ENCODE measurements around the gene DAPK3. TPM values are rescaled to one million over a fixed set of nuclear protein-coding genes. Genes with fewer than 3 reads are reported as not detected.

DAPK3 gene
- total RNA-seq, 2 donors from 2014 or later = 89.9 to 106 TPM

DNA sequence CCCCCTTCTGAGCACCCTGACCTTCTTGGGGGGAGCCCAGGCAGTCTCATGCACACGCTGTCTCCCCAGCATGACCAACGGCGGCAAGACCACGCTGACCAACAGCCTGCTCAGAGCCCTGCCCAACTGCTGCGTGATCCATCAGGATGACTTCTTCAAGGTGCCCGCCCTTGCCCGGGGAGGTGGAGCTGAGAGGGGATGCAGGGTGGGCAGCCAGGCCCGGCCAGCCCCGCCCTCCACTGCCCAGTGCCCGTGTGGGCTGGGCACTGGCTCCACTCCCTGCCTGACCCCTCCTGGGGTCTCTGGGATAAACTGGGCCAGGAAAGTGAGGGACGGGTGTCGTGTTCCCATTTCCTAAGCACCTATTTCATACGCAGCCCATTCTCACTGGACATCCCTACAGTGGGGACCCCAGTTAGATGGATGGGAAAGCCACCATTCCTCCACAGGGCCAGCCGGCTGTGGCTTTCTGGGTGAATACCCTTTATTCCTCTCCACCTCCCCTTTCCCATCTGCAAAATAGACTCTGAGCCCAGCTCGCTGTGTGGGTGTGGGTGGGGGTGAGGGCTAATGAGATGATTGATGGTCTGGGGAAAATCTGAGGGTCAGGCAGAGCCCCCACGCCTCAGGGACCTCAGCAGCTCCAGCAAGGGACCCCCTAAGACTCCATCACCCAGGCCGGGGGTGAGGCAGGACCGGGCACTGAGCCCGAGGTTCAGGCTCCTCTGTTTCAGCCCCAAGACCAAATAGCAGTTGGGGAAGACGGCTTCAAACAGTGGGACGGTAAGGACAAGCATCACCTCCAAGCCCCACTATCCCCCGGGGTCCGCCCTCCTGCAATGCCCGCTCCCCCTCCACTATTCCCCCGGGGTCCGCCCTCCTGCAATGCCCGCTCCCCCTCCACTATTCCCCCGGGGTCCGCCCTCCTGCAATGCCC, 34.1 kb downstream of the DAPK3 start:
- Mint-ChIP-seq H3K27me3 (ENCODE audit: insufficient read depth) (no peaks in the 10 kb centered on the region), H3K9me3 (no peaks in the 10 kb centered on the region), H3K27ac (no peak overlapping the region), H3K4me3 (no peak overlapping the region), H3K4me1 (no peaks in the 10 kb centered on the region), H3K36me3 (ENCODE audit: low read depth) (peaks cover 7% of the 10 kb centered on the region)
- no peak for DNase-seq
- no peaks in the 10 kb centered on the region for H3K36me3 ChIP-seq (ENCODE audit: control insufficient read depth, insufficient read depth, low read length)
- no peak overlapping the region for H3K9ac ChIP-seq (ENCODE audit: extremely low read depth, low read length, poor library complexity, severe bottlenecking)
- WGBS, 2 experiments (ENCODE audit: insufficient coverage in 1 of 2, insufficient read length in 1 of 2) = 93 to 96% methylated on average over 14 to 20 of the region's 29 CpGs
- TF ChIP-seq, protein P1, sequence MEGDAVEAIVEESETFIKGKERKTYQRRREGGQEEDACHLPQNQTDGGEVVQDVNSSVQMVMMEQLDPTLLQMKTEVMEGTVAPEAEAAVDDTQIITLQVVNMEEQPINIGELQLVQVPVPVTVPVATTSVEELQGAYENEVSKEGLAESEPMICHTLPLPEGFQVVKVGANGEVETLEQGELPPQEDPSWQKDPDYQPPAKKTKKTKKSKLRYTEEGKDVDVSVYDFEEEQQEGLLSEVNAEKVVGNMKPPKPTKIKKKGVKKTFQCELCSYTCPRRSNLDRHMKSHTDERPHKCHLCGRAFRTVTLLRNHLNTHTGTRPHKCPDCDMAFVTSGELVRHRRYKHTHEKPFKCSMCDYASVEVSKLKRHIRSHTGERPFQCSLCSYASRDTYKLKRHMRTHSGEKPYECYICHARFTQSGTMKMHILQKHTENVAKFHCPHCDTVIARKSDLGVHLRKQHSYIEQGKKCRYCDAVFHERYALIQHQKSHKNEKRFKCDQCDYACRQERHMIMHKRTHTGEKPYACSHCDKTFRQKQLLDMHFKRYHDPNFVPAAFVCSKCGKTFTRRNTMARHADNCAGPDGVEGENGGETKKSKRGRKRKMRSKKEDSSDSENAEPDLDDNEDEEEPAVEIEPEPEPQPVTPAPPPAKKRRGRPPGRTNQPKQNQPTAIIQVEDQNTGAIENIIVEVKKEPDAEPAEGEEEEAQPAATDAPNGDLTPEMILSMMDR (conservative IDR thresholded peaks at IDR 0.05) = no peak
- no peak overlapping the region for H3K4me3 ChIP-seq (ENCODE audit: low read length)
- no peaks in the 10 kb centered on the region for H3K27me3 ChIP-seq (ENCODE audit: control insufficient read depth, insufficient read depth, low read length, poor library complexity, severe bottlenecking)
- no peak overlapping the region for H3K27ac ChIP-seq (ENCODE audit: low read depth, low read length)
- H3K4me1 ChIP-seq (ENCODE audit: control insufficient read depth, insufficient read depth, low read length) = no peaks in the 10 kb centered on the region
- no peaks in the 10 kb centered on the region for H3K9me3 ChIP-seq (ENCODE audit: control insufficient read depth, low read length)

DNA sequence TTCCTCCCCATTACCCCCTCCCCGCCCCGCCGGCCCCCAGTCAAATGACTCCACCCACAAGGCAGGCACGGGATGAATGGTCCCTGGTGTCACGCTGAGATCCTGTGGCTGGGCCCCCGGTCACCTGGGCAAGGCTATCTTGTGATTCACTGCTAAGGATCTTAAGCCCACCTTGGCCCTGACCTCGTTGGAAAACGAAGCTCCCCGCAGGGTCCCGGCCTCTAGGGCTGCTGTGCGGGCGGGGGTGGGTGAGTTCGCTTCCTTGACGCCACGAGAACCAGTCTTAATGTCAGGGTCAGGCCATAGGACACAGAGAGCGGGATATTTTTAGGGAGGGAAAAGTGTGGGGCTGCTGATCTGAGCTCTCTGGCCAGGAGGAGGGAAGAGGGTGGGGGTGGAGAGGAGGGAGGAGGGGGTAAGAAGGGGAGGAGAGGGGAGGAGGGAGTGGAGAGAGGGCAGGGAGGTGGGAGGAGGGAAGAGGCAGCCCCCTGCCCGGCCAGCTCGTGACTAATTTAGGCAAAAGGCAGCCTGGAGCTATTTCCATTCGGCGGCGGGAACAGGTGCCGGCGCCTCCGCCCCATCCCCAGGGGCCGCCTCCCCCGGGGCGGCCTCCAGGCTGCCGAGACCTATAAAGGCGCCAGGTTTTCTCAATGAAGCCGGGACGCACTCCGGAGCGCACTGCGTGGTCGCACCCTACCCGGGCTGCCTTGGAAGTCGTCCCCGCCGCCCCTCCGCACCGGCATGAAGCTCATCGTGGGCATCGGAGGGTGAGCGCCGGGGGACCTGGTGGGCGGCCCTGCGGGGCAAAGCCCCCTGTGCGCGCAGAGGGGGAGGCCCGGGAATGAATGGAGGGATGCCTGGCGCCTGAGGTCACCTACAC, 37.7 kb downstream of the DAPK3 start, which contains the start of gene NMRK2:
TSS of gene NMRK2 (plus strand) at position 139 of the 880 bp plus-strand sequence. CDS start at position 742, 603 bp downstream.
- H3K27ac Mint-ChIP-seq = peak within 1 kb of the TSS; percentile 95
- H3K9me3 Mint-ChIP-seq = no peaks in the 10 kb centered on the region
- Histone ChIP-seq H3K9me3 (ENCODE audit: control insufficient read depth, low read length) (no peaks in the 10 kb centered on the region), H3K4me3 (ENCODE audit: low read length) (peak within 1 kb of the TSS; percentile 76), H3K9ac (ENCODE audit: extremely low read depth, low read length, poor library complexity, severe bottlenecking) (peak within 1 kb of the TSS; percentile 63), H3K4me1 (ENCODE audit: control insufficient read depth, insufficient read depth, low read length) (no peaks in the 10 kb centered on the region), H3K27ac (ENCODE audit: low read depth, low read length) (peak within 1 kb of the TSS; percentile 22), H3K27me3 (ENCODE audit: control insufficient read depth, insufficient read depth, low read length, poor library complexity, severe bottlenecking) (no peaks in the 10 kb centered on the region), H3K36me3 (ENCODE audit: control insufficient read depth, insufficient read depth, low read length) (no peaks in the 10 kb centered on the region)
- H3K4me3 Mint-ChIP-seq = peak within 1 kb of the TSS; percentile 69
- H3K27me3 Mint-ChIP-seq (ENCODE audit: insufficient read depth) = no peaks in the 10 kb centered on the region
- peak; percentile 97 for DNase-seq
- H3K36me3 Mint-ChIP-seq (ENCODE audit: low read depth) = no peaks in the 10 kb centered on the region
- WGBS, 2 experiments (ENCODE audit: insufficient coverage in 1 of 2, insufficient read length in 1 of 2) = 2% methylated on average over 9 to 51 of the region's 51 CpGs
- no peaks in the 10 kb centered on the region for H3K4me1 Mint-ChIP-seq
- TF ChIP-seq, protein P1 (conservative IDR thresholded peaks at IDR 0.05) = no peak

DNA sequence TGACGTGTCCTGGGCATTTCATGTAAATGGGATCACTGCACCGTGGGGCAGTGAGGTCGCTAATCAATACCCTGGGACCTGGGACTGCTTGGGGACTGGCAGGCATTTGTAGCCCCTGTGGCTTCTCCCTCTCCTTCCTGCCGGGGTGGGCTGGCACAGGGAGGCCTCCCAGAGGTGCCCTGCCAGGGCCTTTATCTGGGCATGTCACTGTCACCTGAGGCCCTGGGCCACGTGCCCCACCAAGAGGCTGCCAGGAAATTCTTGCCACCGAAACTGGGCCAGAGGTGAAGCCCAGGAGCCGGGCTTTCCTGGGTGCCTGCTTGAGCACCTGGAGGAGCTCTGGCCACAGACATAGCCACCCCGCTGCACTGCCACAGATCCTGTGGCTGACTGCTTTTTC, 39.9 kb downstream of the DAPK3 start:
- Histone ChIP-seq H3K27me3 (ENCODE audit: control insufficient read depth, insufficient read depth, low read length, poor library complexity, severe bottlenecking) (no peaks in the 10 kb centered on the region), H3K9ac (ENCODE audit: extremely low read depth, low read length, poor library complexity, severe bottlenecking) (no peak overlapping the region), H3K4me3 (ENCODE audit: low read length) (no peak overlapping the region), H3K27ac (ENCODE audit: low read depth, low read length) (no peak overlapping the region), H3K4me1 (ENCODE audit: control insufficient read depth, insufficient read depth, low read length) (no peaks in the 10 kb centered on the region), H3K36me3 (ENCODE audit: control insufficient read depth, insufficient read depth, low read length) (no peaks in the 10 kb centered on the region), H3K9me3 (ENCODE audit: control insufficient read depth, low read length) (no peaks in the 10 kb centered on the region)
- H3K27ac Mint-ChIP-seq = no peak overlapping the region
- no peak for DNase-seq
- 88 to 93% methylated on average over 7 to 8 of the region's 8 CpGs for WGBS, 2 experiments (ENCODE audit: insufficient coverage in 1 of 2, insufficient read length in 1 of 2)
- H3K4me1 Mint-ChIP-seq = no peaks in the 10 kb centered on the region
- no peaks in the 10 kb centered on the region for H3K9me3 Mint-ChIP-seq
- TF ChIP-seq, protein P1 (conservative IDR thresholded peaks at IDR 0.05) = no peak
- H3K27me3 Mint-ChIP-seq (ENCODE audit: insufficient read depth) = no peaks in the 10 kb centered on the region
- H3K36me3 Mint-ChIP-seq (ENCODE audit: low read depth) = no peaks in the 10 kb centered on the region
- H3K4me3 Mint-ChIP-seq = no peak overlapping the region
